Measurements from ENCODE around the gene SLC51A.

GRCh38 chr3:196180346-196180745, 36.0 kb upstream of the SLC51A start:
- TF ChIP-seq CTCF (IDR thresholded peaks at IDR 0.05) (no peak), POLR2A (IDR thresholded peaks at IDR 0.05) (no peak)

All from uterus (tissue), 2 donors.